Activated CD8-positive, alpha-beta T cell treated with anti-CD3 and anti-CD28 coated beads for 36 hours (primary cell): ENCODE data around the gene MYO15B. TPM values are rescaled to one million over a fixed set of nuclear protein-coding genes. Genes with fewer than 3 reads are reported as not detected.

Source experiments
- ATAC-seq: fragments of 200-7000 bp; cut with Tn5 transposase; one replicate; pipeline ENCODE4 v1.10.0; 2021; ENCODE audit warnings: mild to moderate bottlenecking, moderate library complexity
- CTCF ChIA-PET: fragments of 350-600 bp; sonication (Branson Sonifier 250); formaldehyde crosslinking; loops from one replicate; lab custom pipeline; 2021; ENCODE audit warnings: antibody characterized with exemption; lab: Charles Lee
- POLR2A ChIA-PET: fragments of 350-600 bp; sonication (Branson Sonifier 250); formaldehyde crosslinking; loops from one replicate; lab custom pipeline; 2021; ENCODE audit warnings: antibody characterized with exemption; lab: Charles Lee
- DNase-seq: peaks from one replicate; pipeline ENCODE4 v3.0.0-alpha.2; 2020
- H3K27ac Mint-ChIP-seq: one replicate; pipeline ENCODE4 v1.8.0; 2021; ENCODE audit warnings: mild to moderate bottlenecking, mixed read lengths
- H3K27me3 Mint-ChIP-seq: one replicate; pipeline ENCODE4 v1.8.0; 2021; ENCODE audit warnings: mixed read lengths
- H3K36me3 Mint-ChIP-seq: one replicate; pipeline ENCODE4 v1.8.0; 2021; ENCODE audit warnings: low read depth, mixed read lengths
- H3K4me1 Mint-ChIP-seq: one replicate; pipeline ENCODE4 v1.8.0; 2021; ENCODE audit warnings: low read depth, mixed read lengths
- H3K4me3 Mint-ChIP-seq: one replicate; pipeline ENCODE4 v1.8.0; 2021; ENCODE audit warnings: mild to moderate bottlenecking, moderate library complexity, mixed read lengths
- H3K9me3 Mint-ChIP-seq: one replicate; pipeline ENCODE4 v1.8.0; 2021; ENCODE audit warnings: mixed read lengths
- intact Hi-C: fragments of 100-400 bp; cut with micrococcal nuclease; formaldehyde crosslinking; loops from one replicate; pipeline ENCODE4 v1.10.0; 2022
- total RNA-seq, 2 experiments: library from RNA; stranded (reverse); gene quantifications; one replicate each; pipeline ENCODE4 v1.2.3, GENCODE V29; 2021
- TF ChIP-seq, protein P1 (sequence below): fragments of 200-600 bp; IDR thresholded peaks from one replicate; pipeline ENCODE4 v1.8.0; 2022; ENCODE audit warnings: antibody characterized with exemption, mild to moderate bottlenecking

Gene MYO15B
- total RNA-seq, 2 experiments from 2014 or later, result 24.9 to 28.7 TPM

DNA sequence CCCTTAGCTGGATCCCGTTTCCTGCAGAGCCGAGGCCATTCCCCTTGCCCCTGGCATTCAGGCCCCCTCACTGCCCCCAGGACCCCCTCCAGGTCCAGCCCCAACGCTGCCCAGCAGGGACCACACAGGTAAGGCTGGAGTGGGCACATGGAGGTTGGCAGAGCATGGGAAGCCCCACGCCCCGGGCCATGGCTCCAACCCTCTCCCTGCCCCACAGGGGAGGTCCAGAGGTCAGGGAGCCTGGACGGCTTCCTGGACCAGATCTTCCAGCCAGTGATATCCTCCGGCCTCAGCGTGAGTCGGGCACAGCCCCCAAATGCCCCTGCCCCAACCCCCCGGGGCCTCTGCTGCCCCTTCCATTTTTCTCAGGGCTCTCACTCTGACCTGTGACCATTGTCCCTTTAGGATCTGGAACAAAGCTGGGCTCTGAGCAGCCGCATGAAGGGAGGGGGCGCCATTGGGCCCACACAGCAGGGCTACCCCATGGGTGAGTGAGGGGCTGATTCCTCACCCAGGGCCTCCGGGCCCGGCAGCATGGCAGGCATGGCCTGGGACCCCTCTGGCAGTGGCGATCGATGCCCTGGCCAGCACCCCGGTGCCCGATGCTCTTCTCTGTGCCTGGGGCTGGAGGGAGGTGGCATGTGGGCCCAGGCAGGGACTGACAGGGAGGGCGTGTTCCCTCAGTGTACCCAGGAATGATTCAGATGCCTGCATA is 27.1 kb downstream of the MYO15B start:
- TF ChIP-seq, protein P1, sequence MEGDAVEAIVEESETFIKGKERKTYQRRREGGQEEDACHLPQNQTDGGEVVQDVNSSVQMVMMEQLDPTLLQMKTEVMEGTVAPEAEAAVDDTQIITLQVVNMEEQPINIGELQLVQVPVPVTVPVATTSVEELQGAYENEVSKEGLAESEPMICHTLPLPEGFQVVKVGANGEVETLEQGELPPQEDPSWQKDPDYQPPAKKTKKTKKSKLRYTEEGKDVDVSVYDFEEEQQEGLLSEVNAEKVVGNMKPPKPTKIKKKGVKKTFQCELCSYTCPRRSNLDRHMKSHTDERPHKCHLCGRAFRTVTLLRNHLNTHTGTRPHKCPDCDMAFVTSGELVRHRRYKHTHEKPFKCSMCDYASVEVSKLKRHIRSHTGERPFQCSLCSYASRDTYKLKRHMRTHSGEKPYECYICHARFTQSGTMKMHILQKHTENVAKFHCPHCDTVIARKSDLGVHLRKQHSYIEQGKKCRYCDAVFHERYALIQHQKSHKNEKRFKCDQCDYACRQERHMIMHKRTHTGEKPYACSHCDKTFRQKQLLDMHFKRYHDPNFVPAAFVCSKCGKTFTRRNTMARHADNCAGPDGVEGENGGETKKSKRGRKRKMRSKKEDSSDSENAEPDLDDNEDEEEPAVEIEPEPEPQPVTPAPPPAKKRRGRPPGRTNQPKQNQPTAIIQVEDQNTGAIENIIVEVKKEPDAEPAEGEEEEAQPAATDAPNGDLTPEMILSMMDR, result no peak
- ChIA-PET CTCF (interaction anchor here (1.2 to 4.3 kb wide), 2 partner anchors 10 to 18 kb away, joined by 5 to 17 read pairs; partner anchors contain the start of gene SMIM5), POLR2A (interaction anchor here (1.2 kb wide), 1 partner anchor 11 kb away, joined by 3 read pairs; no protein-coding TSS in a partner anchor)
- intact Hi-C loops, result no loop called here
- no peaks in the 10 kb centered on the region for H3K4me1 Mint-ChIP-seq
- no peaks in the 10 kb centered on the region for H3K27me3 Mint-ChIP-seq
- H3K27ac Mint-ChIP-seq, result no peak overlapping the region
- H3K9me3 Mint-ChIP-seq, result no peaks in the 10 kb centered on the region
- ATAC-seq (no peak), DNase-seq (no peak)
- no peak overlapping the region for H3K4me3 Mint-ChIP-seq
- no peaks in the 10 kb centered on the region for H3K36me3 Mint-ChIP-seq

DNA sequence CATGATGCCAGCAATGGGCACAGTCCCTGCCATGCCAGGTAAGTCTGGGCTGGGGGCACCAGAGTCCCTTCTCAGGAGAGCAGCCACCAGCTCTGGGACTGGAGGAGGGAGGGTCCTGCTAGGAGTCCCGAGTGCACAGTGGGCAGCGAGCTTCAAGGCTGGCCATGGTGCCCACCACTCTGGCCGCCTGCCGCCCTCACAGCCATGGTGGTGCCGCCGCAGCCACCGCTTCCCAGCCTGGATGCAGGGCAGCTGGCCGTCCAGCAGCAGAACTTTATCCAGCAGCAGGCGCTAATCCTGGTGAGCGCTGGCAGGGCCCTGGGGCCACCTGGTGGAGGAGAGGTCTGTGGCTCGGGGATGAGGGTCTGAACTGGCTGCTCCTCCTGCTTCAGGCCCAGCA is 27.7 kb downstream of the MYO15B start:
- Mint-ChIP-seq H3K4me3 (no peak overlapping the region), H3K27me3 (no peaks in the 10 kb centered on the region), H3K9me3 (no peaks in the 10 kb centered on the region), H3K4me1 (no peaks in the 10 kb centered on the region), H3K27ac (no peak overlapping the region), H3K36me3 (no peaks in the 10 kb centered on the region)
- ChIA-PET POLR2A (interaction anchor here (1.2 kb wide), 1 partner anchor 10 kb away, joined by 3 read pairs; no protein-coding TSS in a partner anchor), CTCF (interaction anchor here (1.2 to 2.4 kb wide), 2 partner anchors 9 to 18 kb away, joined by 5 to 11 read pairs; partner anchors contain the start of gene SMIM5)
- intact Hi-C loops, result no loop called here
- DNase-seq, result no peak
- ATAC-seq, result no peak
- TF ChIP-seq, protein P1, result no peak

DNA sequence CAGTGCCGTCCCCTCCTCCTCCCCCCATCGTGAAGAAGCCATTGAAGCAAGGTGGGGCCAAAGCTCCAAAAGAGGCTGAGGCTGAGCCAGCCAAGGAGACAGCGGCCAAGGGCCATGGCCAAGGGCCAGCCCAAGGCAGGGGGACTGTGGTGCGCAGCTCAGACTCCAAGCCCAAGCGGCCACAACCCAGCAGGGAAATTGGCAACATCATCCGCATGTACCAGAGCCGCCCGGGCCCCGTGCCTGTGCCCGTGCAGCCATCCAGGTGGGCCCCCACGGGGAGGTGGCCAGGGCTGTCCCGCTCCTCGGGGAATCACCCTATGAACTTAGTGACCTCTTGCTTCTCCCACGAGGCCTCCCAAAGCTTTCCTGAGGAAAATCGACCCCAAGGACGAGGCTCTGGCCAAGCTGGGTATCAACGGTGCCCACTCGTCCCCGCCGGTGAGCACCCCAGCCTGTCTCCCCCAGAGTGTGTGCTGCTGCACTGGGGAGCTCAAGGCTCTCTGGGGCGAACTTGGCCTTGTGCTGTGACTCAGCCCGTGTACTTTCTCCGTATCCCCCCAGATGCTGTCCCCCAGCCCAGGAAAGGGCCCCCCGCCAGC is 29.0 kb downstream of the MYO15B start:
- no peaks in the 10 kb centered on the region for H3K4me1 Mint-ChIP-seq
- no peaks in the 10 kb centered on the region for H3K36me3 Mint-ChIP-seq
- ATAC-seq (no peak), DNase-seq (no peak)
- no peak overlapping the region for H3K4me3 Mint-ChIP-seq
- ChIA-PET CTCF (interaction anchor here (0.9 to 2.4 kb wide), 7 partner anchors 8 to 137 kb away, joined by 3 to 11 read pairs (median 5); partner anchors contain the start of gene SMIM5), POLR2A (interaction anchor here (0.6 to 1.4 kb wide), 2 partner anchors 36 to 116 kb away, joined by 3 read pairs; no protein-coding TSS in a partner anchor)
- H3K9me3 Mint-ChIP-seq, result no peaks in the 10 kb centered on the region
- H3K27ac Mint-ChIP-seq, result no peak overlapping the region
- H3K27me3 Mint-ChIP-seq, result no peaks in the 10 kb centered on the region
- intact Hi-C loops, result no loop called here
- TF ChIP-seq, protein P1, result no peak

DNA sequence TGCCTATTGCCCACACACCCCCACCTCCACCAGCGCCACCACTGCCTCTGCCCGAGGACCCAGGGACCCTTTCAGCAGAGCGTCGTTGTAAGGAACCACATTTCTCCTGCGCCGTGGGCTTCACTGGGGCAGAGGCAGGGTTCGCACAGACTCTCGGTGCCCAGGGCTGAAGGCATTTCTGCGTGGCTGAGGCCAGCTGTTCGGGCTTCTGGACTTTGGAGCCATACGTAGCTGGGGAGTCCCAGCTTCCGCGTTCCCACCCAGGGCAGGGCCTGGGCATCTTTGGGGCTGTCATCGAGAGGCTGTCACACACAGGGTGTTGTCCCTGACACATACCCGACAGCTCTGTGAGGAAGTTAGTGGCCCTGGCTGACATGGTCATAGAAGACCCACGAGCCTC is 29.6 kb downstream of the MYO15B start:
- DNase-seq (no peak), ATAC-seq (no peak)
- POLR2A ChIA-PET, result interaction anchor here (1.4 kb wide), 1 partner anchor 36 kb away, joined by 3 read pairs; no protein-coding TSS in a partner anchor
- H3K27me3 Mint-ChIP-seq, result no peaks in the 10 kb centered on the region
- H3K4me3 Mint-ChIP-seq, result no peak overlapping the region
- CTCF ChIA-PET, result interaction anchor here (1.0 to 2.4 kb wide), 6 partner anchors 8 to 132 kb away, joined by 3 to 11 read pairs (median 6); partner anchors contain the start of gene SMIM5
- TF ChIP-seq, protein P1, result no peak
- intact Hi-C loops, result no loop called here
- no peak overlapping the region for H3K27ac Mint-ChIP-seq
- H3K9me3 Mint-ChIP-seq, result no peaks in the 10 kb centered on the region
- no peaks in the 10 kb centered on the region for H3K36me3 Mint-ChIP-seq
- no peaks in the 10 kb centered on the region for H3K4me1 Mint-ChIP-seq
